RWPE2 (cell line): ENCODE results near the gene SIGLEC11.

Experiments used
- ATAC-seq: fragments of 200-7000 bp; cut with Tn5 transposase; 3 replicates; pipeline ENCODE4 v1.9.1; 2021; ENCODE audit warnings: low read depth
- DNase-seq: peaks from one replicate; pipeline ENCODE4 v3.0.0-alpha.2; 2020; ENCODE audit warnings: low spot score
- H3K27ac ChIP-seq: fragments of 450-650 bp; 2 replicates; pipeline ENCODE4 v1.5.1; 2017; ENCODE audit warnings: mild to moderate bottlenecking; ENCODE audit not compliant: poor library complexity, severe bottlenecking
- H3K27me3 ChIP-seq: fragments of 250-450 bp; sonication (Bioruptor Pico); 2 replicates; pipeline ENCODE4 v1.5.1; 2021; ENCODE audit warnings: mild to moderate bottlenecking, moderate library complexity; ENCODE audit not compliant: insufficient read depth, poor library complexity, severe bottlenecking
- H3K36me3 ChIP-seq: fragments of 250-450 bp; sonication (Bioruptor Pico); 2 replicates; pipeline ENCODE4 v1.5.1; 2020; ENCODE audit warnings: low read depth, mild to moderate bottlenecking, moderate library complexity
- H3K4me1 ChIP-seq: fragments of 250-450 bp; sonication (Bioruptor Pico); 2 replicates; pipeline ENCODE4 v1.5.1; 2021; ENCODE audit warnings: mild to moderate bottlenecking, moderate library complexity; ENCODE audit not compliant: insufficient read depth, poor library complexity, severe bottlenecking
- H3K4me3 ChIP-seq: fragments of 250-450 bp; sonication (Bioruptor Pico); 2 replicates; pipeline ENCODE4 v1.5.1; 2021; ENCODE audit warnings: mild to moderate bottlenecking, moderate library complexity; ENCODE audit not compliant: severe bottlenecking
- H3K9me3 ChIP-seq: fragments of 250-450 bp; sonication (Bioruptor Pico); 2 replicates; pipeline ENCODE4 v1.5.1; 2021; ENCODE audit warnings: mild to moderate bottlenecking, moderate library complexity; ENCODE audit not compliant: severe bottlenecking
- CTCF ChIP-seq: fragments of 450-650 bp; IDR thresholded peaks from one replicate; pipeline ENCODE4 v1.5.1; 2017; ENCODE audit warnings: mild to moderate bottlenecking, moderate library complexity; ENCODE audit not compliant: poor library complexity, severe bottlenecking

The SIGLEC11 gene

GRCh38 chr19:49924004-49924880 is 36.7 kb downstream of the SIGLEC11 start:
- Histone ChIP-seq H3K4me1 (peaks cover 6% of the 10 kb centered on the region), H3K9me3 (no peaks in the 10 kb centered on the region), H3K4me3 (no peak overlapping the region), H3K27me3 (no peaks in the 10 kb centered on the region), H3K27ac (no peak overlapping the region), H3K36me3 (peaks cover 66% of the 10 kb centered on the region)
- ATAC-seq (no peak), DNase-seq (no peak)
- no peak for TF ChIP-seq CTCF

- Histone ChIP-seq H3K9me3 (no peaks in the 10 kb centered on the region), H3K27me3 (no peaks in the 10 kb centered on the region), H3K4me3 (no peak overlapping the region), H3K4me1 (peaks cover 6% of the 10 kb centered on the region), H3K36me3 (peaks cover 69% of the 10 kb centered on the region), H3K27ac (no peak overlapping the region)
- DNase-seq (no peak), ATAC-seq (no peak)
- TF ChIP-seq CTCF, result no peak
Measured at GRCh38 chr19:49923055-49924003, 37.6 kb downstream of the SIGLEC11 start.

- ATAC-seq (peak; percentile 29; the same call in 1 of the 3 replicates), DNase-seq (no peak)
- no peaks in the 10 kb centered on the region for H3K4me1 ChIP-seq
- no peaks in the 10 kb centered on the region for H3K9me3 ChIP-seq
- peaks cover 62% of the 10 kb centered on the region for H3K36me3 ChIP-seq
- TF ChIP-seq CTCF, result no peak
- H3K27ac ChIP-seq, result no peak overlapping the region
- H3K4me3 ChIP-seq, result no peak overlapping the region
- no peaks in the 10 kb centered on the region for H3K27me3 ChIP-seq
Measured at GRCh38 chr19:49921871-49922795, 38.8 kb downstream of the SIGLEC11 start.

- no peaks in the 10 kb centered on the region for H3K27me3 ChIP-seq
- DNase-seq (no peak), ATAC-seq (no peak)
- no peak overlapping the region for H3K27ac ChIP-seq
- H3K4me1 ChIP-seq, result no peaks in the 10 kb centered on the region
- no peaks in the 10 kb centered on the region for H3K9me3 ChIP-seq
- no peak overlapping the region for H3K4me3 ChIP-seq
- H3K36me3 ChIP-seq, result peaks cover 59% of the 10 kb centered on the region
- no peak for TF ChIP-seq CTCF
Measured at GRCh38 chr19:49920624-49921363, 40.2 kb downstream of the SIGLEC11 start.
